GM23338 (cell line): ENCODE data around the gene ASPG. TPM values are rescaled to one million over a fixed set of nuclear protein-coding genes. Genes with fewer than 3 reads are reported as not detected.

Source experiments
- ATAC-seq: fragments of 200-7000 bp; cut with Tn5 transposase; 3 replicates; pipeline ENCODE4 v1.9.1; 2020
- DNase-seq: peaks from one replicate; pipeline ENCODE4 v3.0.0-alpha.2; 2015; ENCODE audit warnings: low spot score
- H2AFZ ChIP-seq: fragments of 200-600 bp; sonication (generic); 2 replicates; pipeline ENCODE4 v1.8.0; 2016; ENCODE audit warnings: antibody characterized with exemption, mild to moderate bottlenecking, moderate library complexity
- H3F3A ChIP-seq: fragments of 200-600 bp; sonication (generic); replicated peaks from 2 replicates; pipeline ENCODE4 v1.8.0; 2017; ENCODE audit warnings: antibody characterized with exemption, mixed run types, low read depth
- H3K27ac ChIP-seq: fragments of 200-600 bp; sonication (generic); 2 replicates; pipeline ENCODE4 v1.6.1; 2016; ENCODE audit warnings: low read depth
- H3K27me3 ChIP-seq: fragments of 200-600 bp; sonication (generic); 2 replicates; pipeline ENCODE4 v1.8.0; 2016; ENCODE audit warnings: mild to moderate bottlenecking, mixed run types, moderate library complexity; ENCODE audit not compliant: insufficient read depth
- H3K36me3 ChIP-seq: fragments of 200-600 bp; sonication (generic); 2 replicates; pipeline ENCODE4 v1.8.0; 2016; ENCODE audit warnings: mild to moderate bottlenecking; ENCODE audit not compliant: insufficient read depth
- H3K4me1 ChIP-seq: fragments of 200-600 bp; sonication (generic); 2 replicates; pipeline ENCODE4 v1.8.0; 2016; ENCODE audit warnings: mild to moderate bottlenecking, moderate library complexity; ENCODE audit not compliant: insufficient read depth
- H3K4me2 ChIP-seq: fragments of 200-600 bp; sonication (generic); 2 replicates; pipeline ENCODE4 v1.7.1; 2017; ENCODE audit warnings: mixed run types
- H3K4me3 ChIP-seq: fragments of 200-600 bp; sonication (generic); 2 replicates; pipeline ENCODE4 v1.6.1; 2016; ENCODE audit warnings: mixed run types
- H3K79me2 ChIP-seq: fragments of 200-600 bp; sonication (generic); replicated peaks from 2 replicates; pipeline ENCODE4 v1.8.0; 2017; ENCODE audit warnings: mild to moderate bottlenecking; ENCODE audit not compliant: insufficient read depth
- H3K9me2 ChIP-seq: fragments of 200-600 bp; sonication (generic); 2 replicates; pipeline ENCODE4 v1.8.0; 2017; ENCODE audit not compliant: insufficient read depth
- H4K20me1 ChIP-seq: fragments of 200-600 bp; sonication (generic); replicated peaks from 2 replicates; pipeline ENCODE4 v1.8.0; 2017; ENCODE audit warnings: mild to moderate bottlenecking; ENCODE audit not compliant: insufficient read depth
- H3K27ac Mint-ChIP-seq: 2 replicates; pipeline ENCODE4 v1.8.0; 2020; ENCODE audit warnings: inconsistent platforms, mild to moderate bottlenecking, moderate library complexity, mixed read lengths
- H3K27me3 Mint-ChIP-seq: 3 replicates; pipeline ENCODE4 v1.8.0; 2022; ENCODE audit warnings: low read depth, mild to moderate bottlenecking, moderate library complexity, mixed read lengths, inconsistent platforms; ENCODE audit not compliant: insufficient read depth, poor library complexity
- H3K36me3 Mint-ChIP-seq: 3 replicates; pipeline ENCODE4 v1.8.0; 2021; ENCODE audit warnings: low read depth, mild to moderate bottlenecking, inconsistent platforms, moderate library complexity, mixed read lengths
- H3K4me1 Mint-ChIP-seq: 3 replicates; pipeline ENCODE4 v1.8.0; 2020; ENCODE audit warnings: mild to moderate bottlenecking, inconsistent platforms, mixed read lengths
- H3K4me3 Mint-ChIP-seq: 3 replicates; pipeline ENCODE4 v1.8.0; 2021; ENCODE audit warnings: moderate library complexity, mild to moderate bottlenecking, inconsistent platforms, mixed read lengths
- H3K9me3 Mint-ChIP-seq: 3 replicates; pipeline ENCODE4 v1.8.0; 2020; ENCODE audit warnings: moderate library complexity, mild to moderate bottlenecking, inconsistent platforms, mixed read lengths
- CREB1 ChIP-seq: fragments of 250-450 bp; sonication (Bioruptor Pico); IDR thresholded peaks from 2 replicates; pipeline ENCODE4 v1.5.0; 2020; ENCODE audit warnings: low read depth, mild to moderate bottlenecking, moderate library complexity
- CTCF ChIP-seq, 2 experiments: fragments of 200-600 bp in 1 of 2; sonication (generic) in 1 of 2; conservative IDR thresholded peaks; 2 replicates each; pipeline versions ENCODE4 v1.5.1 to v1.6.1; 2016 to 2017; ENCODE audit warnings: antibody characterized with exemption in 2 of 2, low read depth in 2 of 2, mild to moderate bottlenecking in 2 of 2, moderate library complexity in 1 of 2
- ETS1 ChIP-seq: IDR thresholded peaks from 2 replicates; pipeline ENCODE4 v1.6.1; 2016; ENCODE audit warnings: antibody characterized with exemption
- EZH2 ChIP-seq: fragments of 200-600 bp; sonication (generic); IDR thresholded peaks from one replicate; pipeline ENCODE4 v1.8.0; 2017; ENCODE audit warnings: antibody characterized with exemption, mild to moderate bottlenecking, low read depth; ENCODE audit not compliant: unreplicated experiment
- EZH2phosphoT487 ChIP-seq: fragments of 200-600 bp; sonication (generic); IDR thresholded peaks from one replicate; pipeline ENCODE4 v1.8.1; 2018; ENCODE audit warnings: antibody characterized with exemption; ENCODE audit not compliant: unreplicated experiment
- JUNB ChIP-seq: IDR thresholded peaks from one replicate; pipeline ENCODE4 v1.6.1; 2016; ENCODE audit warnings: antibody characterized with exemption; ENCODE audit not compliant: unreplicated experiment
- NANOG ChIP-seq: IDR thresholded peaks from 2 replicates; pipeline ENCODE4 v1.6.1; 2016; ENCODE audit warnings: antibody characterized with exemption, borderline replicate concordance
- POLR2AphosphoS5 ChIP-seq: IDR thresholded peaks from 2 replicates; pipeline ENCODE4 v1.6.1; 2016; ENCODE audit warnings: antibody characterized with exemption, low read depth
- REST ChIP-seq: IDR thresholded peaks from one replicate; pipeline ENCODE4 v1.6.1; 2018; ENCODE audit warnings: antibody characterized with exemption; ENCODE audit not compliant: unreplicated experiment
- STAT1 ChIP-seq: IDR thresholded peaks from one replicate; pipeline ENCODE4 v1.6.1; 2016; ENCODE audit warnings: antibody characterized with exemption; ENCODE audit not compliant: unreplicated experiment
- ZNF114 ChIP-seq: fragments of 250-450 bp; sonication (Bioruptor Pico); IDR thresholded peaks from 2 replicates; pipeline ENCODE4 v1.5.0; 2020; ENCODE audit warnings: mild to moderate bottlenecking, moderate library complexity
- ZNF331 ChIP-seq: fragments of 250-450 bp; sonication (Bioruptor Pico); IDR thresholded peaks from 2 replicates; pipeline ENCODE4 v1.5.0; 2020; ENCODE audit warnings: low read depth, mild to moderate bottlenecking, moderate library complexity
- ZNF462 ChIP-seq: fragments of 250-450 bp; sonication (Bioruptor Pico); IDR thresholded peaks from 2 replicates; pipeline ENCODE4 v1.5.0; 2020; ENCODE audit warnings: mild to moderate bottlenecking, moderate library complexity
- polyA plus RNA-seq: library from polyadenylated mRNA; unstranded; fragments of >200 nt; fragmentation: Nextera tagmentation; extraction: Ambion mirVana; gene quantifications from 2 replicates; pipeline ENCODE4 v1.2.1, GENCODE V29; 2016
- total RNA-seq: library from RNA; depleted of rRNA; stranded (reverse); fragments of >200 nt; shearing (Covaris generic); gene quantifications from 2 replicates; pipeline ENCODE4 v1.2.3, GENCODE V29; 2014

Gene ASPG
- total and polyA plus RNA-seq, 2 experiments from 2014 or later, result 0.61 to 6.2 TPM

- no peak overlapping the region for H2AFZ ChIP-seq
- H3K9me3 Mint-ChIP-seq, result peaks cover 51% of the 10 kb centered on the region
- TF ChIP-seq ZNF331 (CRISPR knock-in tag) (no peak), ZNF462 (no peak), JUNB (no peak), REST (no peak), EZH2phosphoT487 (no peak), CTCF (conservative IDR thresholded peaks at IDR 0.05; ENCODE audit: low read depth in 2 of 2) (no peak), POLR2AphosphoS5 (no peak), ETS1 (no peak), CREB1 (CRISPR knock-in tag) (no peak), STAT1 (no peak), EZH2 (no peak), NANOG (no peak), ZNF114 (CRISPR knock-in tag) (no peak)
- no peaks in the 10 kb centered on the region for H3F3A ChIP-seq
- peaks cover 6% of the 10 kb centered on the region for H3K36me3 Mint-ChIP-seq
- no peak overlapping the region for H3K27ac ChIP-seq
- no peaks in the 10 kb centered on the region for H4K20me1 ChIP-seq
- H3K4me2 ChIP-seq, result no peak overlapping the region
- 0 out of 3 replicates have a peak, but pooled peaks cover 3% of the 10 kb centered on the region for H3K4me1 Mint-ChIP-seq
- H3K27me3 Mint-ChIP-seq, result peaks cover 14% of the 10 kb centered on the region
- no peaks in the 10 kb centered on the region for H3K79me2 ChIP-seq
- no peak overlapping the region for H3K27ac Mint-ChIP-seq
- H3K4me3 ChIP-seq, result no peak overlapping the region
- no peak for ATAC-seq
- no peak overlapping the region for H3K4me3 Mint-ChIP-seq
- no peaks in the 10 kb centered on the region for H3K36me3 ChIP-seq
- no peaks in the 10 kb centered on the region for H3K27me3 ChIP-seq
- DNase-seq, result no peak
- no peaks in the 10 kb centered on the region for H3K9me2 ChIP-seq
- no peaks in the 10 kb centered on the region for H3K4me1 ChIP-seq
These were observed 43.5 kb downstream of the ASPG start for GRCh38 chr14:104128981-104129380.
